ENCODE measurements around the gene HSD17B1.

Gene HSD17B1

DNA sequence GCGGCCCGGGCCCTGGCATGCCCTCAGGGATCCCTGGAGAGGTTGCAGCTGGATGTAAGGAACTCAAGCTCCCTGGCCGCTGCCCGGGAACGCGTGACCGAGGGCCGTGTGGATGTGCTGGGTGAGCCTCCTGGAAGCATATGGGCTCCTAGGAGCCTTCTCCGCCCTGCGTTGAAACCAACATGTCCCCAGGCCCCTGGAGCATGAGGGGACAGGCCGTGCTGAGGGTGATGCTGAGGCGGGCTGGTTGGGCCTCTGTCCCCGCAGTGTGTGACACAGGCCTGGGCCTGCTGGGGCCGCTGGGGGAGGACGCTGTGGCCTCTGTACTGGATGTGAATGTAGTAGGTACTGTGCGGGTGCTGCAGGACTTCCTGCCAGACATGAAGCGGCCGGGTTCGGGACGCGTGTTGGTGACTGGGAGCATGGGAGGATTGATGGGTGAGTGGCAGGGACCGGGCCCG is 5.7 kb upstream of the HSD17B1 start:
- DNase-seq, result no peak
- no peak for TF ChIP-seq CTCF (IDR thresholded peaks at IDR 0.05)
- no peaks in the 10 kb centered on the region for H3K9me3 ChIP-seq
- peaks cover 0 to 13% (median 0%) of the 10 kb centered on the region in 4 donors for H3K4me1 ChIP-seq
- H3K27ac ChIP-seq, result no peak overlapping the region
- no peaks in the 10 kb centered on the region for H3K27me3 ChIP-seq
- H3K36me3 ChIP-seq, result peaks cover 13 to 40% (median 23%) of the 10 kb centered on the region in 3 donors
- intact Hi-C loops (cut with DNase I; ENCODE audit: low total_unique reads), result no loop called here
- H3K4me3 ChIP-seq, result no peak overlapping the region

DNA sequence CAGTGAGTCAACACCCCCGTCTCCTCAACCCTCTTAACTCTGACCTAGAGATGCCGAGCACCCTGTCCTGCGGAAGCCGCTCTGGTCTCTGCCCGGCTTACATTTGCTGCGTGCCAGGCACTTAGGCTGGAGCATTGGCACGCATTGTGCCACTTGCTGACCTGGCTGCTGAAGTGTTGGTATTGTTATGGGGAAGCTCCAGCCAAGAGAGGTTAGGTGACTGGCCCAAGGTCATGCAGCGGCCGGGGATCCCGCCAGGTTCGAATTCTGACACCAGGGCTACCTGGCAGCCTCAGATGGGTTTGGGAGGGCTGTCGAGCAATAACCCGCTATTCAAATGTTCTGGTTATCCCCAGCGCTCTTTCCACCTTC is 5.0 kb upstream of the HSD17B1 start:
- peaks cover 11 to 34% (median 22%) of the 10 kb centered on the region in 3 donors for H3K36me3 ChIP-seq
- H3K4me3 ChIP-seq, result no peak overlapping the region
- TF ChIP-seq CTCF (IDR thresholded peaks at IDR 0.05), result no peak
- intact Hi-C loops (cut with DNase I; ENCODE audit: low total_unique reads), result no loop called here
- no peak for DNase-seq
- no peak overlapping the region for H3K27ac ChIP-seq
- no peaks in the 10 kb centered on the region for H3K27me3 ChIP-seq
- H3K9me3 ChIP-seq, result no peaks in the 10 kb centered on the region
- peaks cover 0 to 14% (median 1%) of the 10 kb centered on the region in 4 donors for H3K4me1 ChIP-seq

DNA sequence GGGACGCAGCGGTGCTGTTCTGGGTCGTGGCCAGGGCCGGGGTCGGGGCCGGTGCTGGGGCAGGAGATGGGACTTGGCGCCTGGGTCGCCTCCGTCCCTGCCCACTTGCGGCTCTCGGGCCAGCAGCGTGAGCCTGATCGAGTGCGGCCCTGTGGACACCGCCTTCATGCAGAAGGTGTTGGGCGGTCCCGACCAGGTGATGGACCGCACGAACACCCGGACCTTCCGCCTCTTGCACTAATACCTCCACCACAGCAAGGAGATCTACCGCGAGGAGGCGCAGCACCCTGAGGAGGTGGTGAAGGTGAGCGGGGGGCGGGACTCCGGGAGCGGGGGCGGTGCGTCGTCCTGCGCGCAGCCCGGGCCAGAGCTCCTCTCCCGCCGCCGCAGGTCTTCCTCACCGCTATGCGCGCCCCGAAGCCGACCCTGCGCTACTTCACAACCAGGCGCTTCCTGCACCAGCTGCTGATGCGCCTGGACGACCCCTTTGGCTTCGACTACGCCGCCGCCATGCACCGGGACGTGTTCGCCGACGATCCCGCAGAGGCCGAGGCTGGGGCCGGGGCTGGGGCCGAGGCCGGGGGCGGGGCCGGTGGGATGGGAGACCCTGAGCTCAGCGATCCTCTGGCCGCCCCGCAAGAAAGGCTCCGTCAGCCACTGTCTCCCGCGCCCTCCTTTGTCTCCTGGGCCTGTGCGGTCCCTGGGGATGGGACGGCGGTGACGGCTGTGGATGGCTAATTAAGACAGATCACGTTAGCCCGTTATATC is 4.5 kb upstream of the HSD17B1 start:
- no peak for TF ChIP-seq CTCF (IDR thresholded peaks at IDR 0.05)
- Histone ChIP-seq H3K4me3 (no peak overlapping the region), H3K27ac (no peak overlapping the region), H3K9me3 (no peaks in the 10 kb centered on the region), H3K36me3 (peaks cover 5 to 28% (median 16%) of the 10 kb centered on the region in 3 donors), H3K27me3 (no peaks in the 10 kb centered on the region), H3K4me1 (peaks cover 0 to 20% (median 6%) of the 10 kb centered on the region in 4 donors)
- intact Hi-C loops (cut with DNase I; ENCODE audit: low total_unique reads), result no loop called here
- DNase-seq, result no peak

DNA sequence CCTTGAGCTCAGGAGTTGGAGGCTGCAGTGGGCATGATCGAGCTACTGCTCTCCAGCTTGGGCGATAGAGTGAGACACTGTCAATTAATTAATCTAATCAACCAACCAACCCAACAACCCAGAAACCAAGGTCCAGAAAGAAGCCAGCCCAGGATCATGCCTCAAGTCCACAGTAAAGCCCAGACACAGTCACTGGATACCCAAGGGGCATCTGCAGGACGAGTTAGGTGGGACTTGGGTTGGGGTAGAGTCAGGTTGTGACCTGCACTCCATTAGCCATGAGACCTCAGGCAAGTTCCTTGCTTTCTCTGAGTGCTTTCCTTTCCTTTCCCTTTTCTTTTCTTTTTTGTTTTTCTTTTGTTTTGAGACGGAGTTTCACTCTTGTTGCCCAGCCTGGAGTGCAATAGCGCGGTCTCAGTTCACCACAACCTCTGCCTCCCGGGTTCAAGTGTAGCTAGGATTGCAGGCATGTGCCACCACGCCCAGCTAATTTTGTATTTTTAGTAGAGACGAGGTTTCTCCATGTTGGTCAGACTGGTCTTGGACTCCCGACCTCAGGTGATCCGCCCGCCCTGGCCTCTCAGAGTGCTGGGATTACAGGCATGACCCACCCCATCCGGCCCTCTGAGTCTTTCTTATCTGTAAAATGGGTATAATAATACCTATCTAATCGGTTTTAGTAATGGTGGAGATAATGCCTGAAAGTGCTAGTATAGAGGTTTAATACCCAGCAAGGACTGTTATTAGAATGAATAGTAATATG is 3.5 kb upstream of the HSD17B1 start:
- no peak for DNase-seq
- H3K4me3 ChIP-seq, result no peak overlapping the region
- no peaks in the 10 kb centered on the region for H3K9me3 ChIP-seq
- peaks cover 0 to 29% (median 15%) of the 10 kb centered on the region in 4 donors for H3K4me1 ChIP-seq
- H3K27me3 ChIP-seq, result no peaks in the 10 kb centered on the region
- no peak overlapping the region for H3K27ac ChIP-seq
- peaks cover 0 to 19% (median 7%) of the 10 kb centered on the region in 3 donors for H3K36me3 ChIP-seq
- TF ChIP-seq CTCF (IDR thresholded peaks at IDR 0.05), result no peak
- intact Hi-C loops (cut with DNase I; ENCODE audit: low total_unique reads), result no loop called here

DNA sequence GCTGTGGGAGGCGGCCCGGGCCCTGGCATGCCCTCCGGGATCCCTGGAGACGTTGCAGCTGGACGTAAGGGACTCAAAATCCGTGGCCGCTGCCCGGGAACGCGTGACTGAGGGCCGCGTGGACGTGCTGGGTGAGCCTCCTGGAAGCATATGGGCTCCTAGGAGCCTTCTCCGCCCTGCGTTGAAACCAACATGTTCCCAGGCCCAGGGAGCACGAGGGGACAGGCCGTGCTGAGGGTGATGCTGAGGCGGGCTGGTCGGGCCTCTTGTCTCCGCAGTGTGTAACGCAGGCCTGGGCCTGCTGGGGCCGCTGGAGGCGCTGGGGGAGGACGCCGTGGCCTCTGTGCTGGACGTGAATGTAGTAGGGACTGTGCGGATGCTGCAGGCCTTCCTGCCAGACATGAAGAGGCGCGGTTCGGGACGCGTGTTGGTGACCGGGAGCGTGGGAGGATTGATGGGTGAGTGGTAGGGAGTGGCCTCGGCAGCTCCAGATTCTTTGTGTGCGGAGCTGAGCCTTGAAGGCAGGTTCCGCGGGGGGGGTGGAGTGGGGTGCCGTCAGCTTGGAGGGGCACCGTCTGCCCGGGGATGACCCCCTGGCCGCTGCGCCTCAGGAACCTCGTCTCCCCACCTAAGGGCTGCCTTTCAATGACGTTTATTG is 567 bp downstream of the HSD17B1 start:
- Histone ChIP-seq H3K27me3 (no peaks in the 10 kb centered on the region), H3K36me3 (peaks cover 0 to 2% (median 0%) of the 10 kb centered on the region in 3 donors), H3K9me3 (no peaks in the 10 kb centered on the region), H3K4me1 (peaks cover 0 to 38% (median 23%) of the 10 kb centered on the region in 4 donors), H3K27ac (peak overlapping the region; percentile 83 to 93), H3K4me3 (peak overlapping the region; percentile 70 to 92)
- intact Hi-C loops (cut with DNase I; ENCODE audit: low total_unique reads), result no loop called here
- no peak for DNase-seq
- no peak for TF ChIP-seq CTCF (IDR thresholded peaks at IDR 0.05)

All from tibial artery (tissue), 4 donors.